Measurements from ENCODE around the gene ECSCR. TPM values are rescaled to one million over a fixed set of nuclear protein-coding genes. Genes with fewer than 3 reads are reported as not detected.

ECSCR gene
- total RNA-seq, 1 experiment from 2014 or later = not detected

DNA sequence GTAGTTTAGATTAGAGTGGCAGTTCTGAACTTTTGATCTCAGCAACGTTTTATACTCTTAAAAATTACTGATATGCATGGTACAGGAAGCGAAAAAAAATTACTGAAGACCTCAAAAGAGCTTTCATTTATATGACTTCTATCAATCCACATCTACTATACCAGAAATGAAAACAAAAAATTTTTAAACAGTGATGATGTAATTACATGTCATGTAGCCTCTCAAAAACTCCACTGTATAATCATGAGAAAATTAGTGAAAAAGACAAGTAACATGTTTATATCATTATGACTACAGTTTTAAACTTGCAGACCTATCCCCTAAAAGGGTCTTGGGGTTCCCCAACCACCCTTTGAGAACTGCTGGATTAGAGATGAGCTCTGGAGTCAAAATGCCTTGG, 32.5 kb downstream of the ECSCR start:
- no peaks in the 10 kb centered on the region for H3K27me3 Mint-ChIP-seq (ENCODE audit: insufficient read depth, unreplicated experiment)
- no peak for DNase-seq

DNA sequence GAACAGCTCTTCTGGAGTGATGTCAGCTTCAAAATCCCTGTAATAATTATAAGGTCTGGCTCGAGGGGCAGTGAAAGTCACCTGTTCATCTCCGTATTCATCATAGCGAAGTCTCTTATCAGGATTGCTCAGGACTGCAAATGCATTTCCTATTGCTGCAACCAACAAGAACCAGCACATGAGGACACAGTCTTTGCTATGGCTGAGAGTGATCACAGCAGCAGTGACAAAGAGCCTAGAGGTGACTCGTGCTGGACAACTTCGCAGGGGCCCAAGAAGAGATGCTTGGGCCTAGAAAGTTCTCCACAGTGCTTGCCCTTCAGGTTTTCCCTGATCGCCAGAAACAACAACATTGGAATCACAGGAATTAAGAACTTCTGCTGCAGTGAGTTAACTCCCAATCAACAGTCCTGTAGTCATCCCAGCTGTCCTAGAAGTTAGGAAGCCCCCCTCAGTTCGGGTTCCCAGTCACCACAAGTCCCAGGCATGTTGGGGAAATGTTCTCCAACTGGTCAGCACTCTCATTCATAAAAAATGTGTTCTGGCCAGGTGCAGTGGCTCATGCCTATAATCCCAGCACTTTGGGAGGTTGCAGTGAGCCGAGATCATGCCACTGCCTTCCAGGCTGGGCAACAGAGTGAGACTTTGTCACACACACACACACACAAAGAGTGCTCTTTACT, 36.2 kb downstream of the ECSCR start:
- no peaks in the 10 kb centered on the region for H3K9me3 ChIP-seq
- peaks cover 3% of the 10 kb centered on the region for H3K4me1 ChIP-seq
- Mint-ChIP-seq H3K27ac (ENCODE audit: unreplicated experiment) (no peak overlapping the region), H3K4me1 (ENCODE audit: low read depth, unreplicated experiment) (peaks cover 9% of the 10 kb centered on the region), H3K27me3 (ENCODE audit: insufficient read depth, unreplicated experiment) (no peaks in the 10 kb centered on the region), H3K9me3 (ENCODE audit: unreplicated experiment) (no peaks in the 10 kb centered on the region), H3K4me3 (ENCODE audit: unreplicated experiment) (no peak overlapping the region), H3K36me3 (ENCODE audit: insufficient read depth, unreplicated experiment) (peaks cover 8% of the 10 kb centered on the region)
- CTCF ChIA-PET = no interaction called here
- no peak overlapping the region for H3K4me3 ChIP-seq (ENCODE audit: low read depth, low read length)
- intact Hi-C loops (cut with micrococcal nuclease; ENCODE audit: unreplicated experiment) = no loop called here
- no TSS peak for BruUV-seq (replicated peaks)
- POLR2A ChIA-PET = no interaction called here
- TF ChIP-seq, protein P1, sequence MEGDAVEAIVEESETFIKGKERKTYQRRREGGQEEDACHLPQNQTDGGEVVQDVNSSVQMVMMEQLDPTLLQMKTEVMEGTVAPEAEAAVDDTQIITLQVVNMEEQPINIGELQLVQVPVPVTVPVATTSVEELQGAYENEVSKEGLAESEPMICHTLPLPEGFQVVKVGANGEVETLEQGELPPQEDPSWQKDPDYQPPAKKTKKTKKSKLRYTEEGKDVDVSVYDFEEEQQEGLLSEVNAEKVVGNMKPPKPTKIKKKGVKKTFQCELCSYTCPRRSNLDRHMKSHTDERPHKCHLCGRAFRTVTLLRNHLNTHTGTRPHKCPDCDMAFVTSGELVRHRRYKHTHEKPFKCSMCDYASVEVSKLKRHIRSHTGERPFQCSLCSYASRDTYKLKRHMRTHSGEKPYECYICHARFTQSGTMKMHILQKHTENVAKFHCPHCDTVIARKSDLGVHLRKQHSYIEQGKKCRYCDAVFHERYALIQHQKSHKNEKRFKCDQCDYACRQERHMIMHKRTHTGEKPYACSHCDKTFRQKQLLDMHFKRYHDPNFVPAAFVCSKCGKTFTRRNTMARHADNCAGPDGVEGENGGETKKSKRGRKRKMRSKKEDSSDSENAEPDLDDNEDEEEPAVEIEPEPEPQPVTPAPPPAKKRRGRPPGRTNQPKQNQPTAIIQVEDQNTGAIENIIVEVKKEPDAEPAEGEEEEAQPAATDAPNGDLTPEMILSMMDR (IDR thresholded peaks at IDR 0.05; ENCODE audit: insufficient read depth in 1 of 2, low read depth in 1 of 2, low read length in 1 of 2, severe bottlenecking in 1 of 2, unreplicated experiment in 1 of 2) = no peak
- H3K27me3 ChIP-seq (replicated peaks; ENCODE audit: control insufficient read depth, insufficient read depth, low read length) = no peaks in the 10 kb centered on the region
- no peak for DNase-seq
- no peaks in the 10 kb centered on the region for H3K36me3 ChIP-seq (ENCODE audit: control insufficient read depth, insufficient read depth, low read length)

More for the DNA sequence above, 32.5 kb downstream of the ECSCR start:
- no peaks in the 10 kb centered on the region for H3K36me3 ChIP-seq (ENCODE audit: control insufficient read depth, insufficient read depth, low read length)
- Mint-ChIP-seq H3K27ac (ENCODE audit: unreplicated experiment) (no peak overlapping the region), H3K36me3 (ENCODE audit: insufficient read depth, unreplicated experiment) (no peaks in the 10 kb centered on the region), H3K4me3 (ENCODE audit: unreplicated experiment) (no peak overlapping the region), H3K9me3 (ENCODE audit: unreplicated experiment) (no peaks in the 10 kb centered on the region), H3K4me1 (ENCODE audit: low read depth, unreplicated experiment) (peaks cover 6% of the 10 kb centered on the region)
- BruUV-seq (replicated peaks) = no TSS peak
- no peaks in the 10 kb centered on the region for H3K9me3 ChIP-seq
- TF ChIP-seq, protein P1 (IDR thresholded peaks at IDR 0.05; ENCODE audit: insufficient read depth in 1 of 2, low read depth in 1 of 2, low read length in 1 of 2, severe bottlenecking in 1 of 2, unreplicated experiment in 1 of 2) = no peak
- intact Hi-C loops (cut with micrococcal nuclease; ENCODE audit: unreplicated experiment) = no loop called here
- H3K4me1 ChIP-seq = peaks cover 14% of the 10 kb centered on the region
- POLR2A ChIA-PET = interaction anchor here (1.2 kb wide), 1 partner anchor 9 kb away, joined by 8 read pairs; the partner anchor contains the start of gene DNAJC18
- H3K27me3 ChIP-seq (replicated peaks; ENCODE audit: control insufficient read depth, insufficient read depth, low read length) = no peaks in the 10 kb centered on the region
- CTCF ChIA-PET = no interaction called here
- H3K4me3 ChIP-seq (ENCODE audit: low read depth, low read length) = no peak overlapping the region

DNA sequence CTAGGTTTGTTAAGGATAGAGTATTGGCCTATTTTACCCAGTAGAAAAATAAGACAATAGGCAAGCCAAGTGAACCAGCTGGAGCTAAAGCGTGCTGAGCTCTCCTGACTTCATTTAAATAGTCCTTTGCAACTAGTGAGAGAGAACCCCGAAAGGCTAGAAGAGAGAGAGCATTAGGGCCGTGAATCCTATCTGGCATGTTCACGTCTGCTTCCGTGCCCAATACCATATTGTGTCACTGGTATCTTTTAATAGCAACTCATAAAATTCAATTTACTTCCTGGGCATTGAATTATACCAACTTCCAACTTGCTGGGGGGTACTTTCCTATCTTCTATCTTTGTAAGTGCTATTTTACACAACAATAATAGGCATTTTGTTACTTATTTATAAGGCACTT, 37.0 kb downstream of the ECSCR start:
- CTCF ChIA-PET = no interaction called here
- TF ChIP-seq, protein P1 (IDR thresholded peaks at IDR 0.05; ENCODE audit: insufficient read depth in 1 of 2, low read depth in 1 of 2, low read length in 1 of 2, severe bottlenecking in 1 of 2, unreplicated experiment in 1 of 2) = no peak
- intact Hi-C loops (cut with micrococcal nuclease; ENCODE audit: unreplicated experiment) = no loop called here
- no peak for DNase-seq
- H3K4me1 Mint-ChIP-seq (ENCODE audit: low read depth, unreplicated experiment) = peaks cover 6% of the 10 kb centered on the region
- H3K4me3 Mint-ChIP-seq (ENCODE audit: unreplicated experiment) = no peak overlapping the region
- no TSS peak for BruUV-seq (replicated peaks)
- Histone ChIP-seq H3K9me3 (no peaks in the 10 kb centered on the region), H3K4me3 (ENCODE audit: low read depth, low read length) (no peak overlapping the region), H3K27me3 (replicated peaks; ENCODE audit: control insufficient read depth, insufficient read depth, low read length) (no peaks in the 10 kb centered on the region), H3K36me3 (ENCODE audit: control insufficient read depth, insufficient read depth, low read length) (no peaks in the 10 kb centered on the region), H3K4me1 (no peaks in the 10 kb centered on the region)
- no peaks in the 10 kb centered on the region for H3K9me3 Mint-ChIP-seq (ENCODE audit: unreplicated experiment)
- H3K27me3 Mint-ChIP-seq (ENCODE audit: insufficient read depth, unreplicated experiment) = no peaks in the 10 kb centered on the region
- POLR2A ChIA-PET = no interaction called here
- no peak overlapping the region for H3K27ac Mint-ChIP-seq (ENCODE audit: unreplicated experiment)
- peaks cover 8% of the 10 kb centered on the region for H3K36me3 Mint-ChIP-seq (ENCODE audit: insufficient read depth, unreplicated experiment)
